Subcutaneous adipose tissue (tissue), 4 donors: ENCODE data around the gene SND1. TPM values are rescaled to one million over a fixed set of nuclear protein-coding genes. Genes with fewer than 3 reads are reported as not detected.

ENCODE experiments used
- CTCF ChIP-seq: fragments of 450-650 bp; IDR thresholded peaks from one replicate; pipeline ENCODE4 v1.5.1; 2016; ENCODE audit warnings: low read depth, mild to moderate bottlenecking, control low read depth, antibody characterized with exemption, moderate library complexity
- total RNA-seq, 4 donors: library from RNA; depleted of rRNA; stranded (reverse); fragments of >200 nt; gene quantifications; one replicate each; pipeline ENCODE4 v1.1.0, GENCODE V29; 2016

Gene SND1
- total RNA-seq, 4 donors from 2014 or later, result 73.9 to 98.3 (median 88.9) TPM

- TF ChIP-seq CTCF, result no peak
Measured at GRCh38 chr7:127813991-127814541, 162.1 kb downstream of the SND1 start.

- no peak for TF ChIP-seq CTCF
Measured at GRCh38 chr7:127815631-127816145, 163.7 kb downstream of the SND1 start.

GRCh38 chr7:127816354-127817190, 164.6 kb downstream of the SND1 start:
- no peak for TF ChIP-seq CTCF

GRCh38 chr7:127817466-127817865, 165.5 kb downstream of the SND1 start:
- TF ChIP-seq CTCF, result no peak

- TF ChIP-seq CTCF, result no peak
Measured at GRCh38 chr7:127818306-127818705, 166.3 kb downstream of the SND1 start.

- TF ChIP-seq CTCF, result no peak
Measured at GRCh38 chr7:127819975-127820731, 168.2 kb downstream of the SND1 start.

GRCh38 chr7:127820732-127821085, 168.7 kb downstream of the SND1 start:
- no peak for TF ChIP-seq CTCF
